ENCODE measurements around the gene CASP10.
"Not testable (repeated sequence)": the region's sequence is repeated elsewhere in the genome, so short reads cannot be mapped to it uniquely, and the experiment has no call there.

The CASP10 gene

GRCh38 chr2:201156640-201157039 lies 26.3 kb upstream of the CASP10 start:
- DNase-seq: no peak

- no peak for DNase-seq
Measured at GRCh38 chr2:201157694-201158093, 25.2 kb upstream of the CASP10 start.

- DNase-seq: no peak
Measured at GRCh38 chr2:201158111-201158929, 24.6 kb upstream of the CASP10 start.

- no peak for DNase-seq
Measured at GRCh38 chr2:201164166-201164565, 18.8 kb upstream of the CASP10 start.

- no peak for DNase-seq
Measured at GRCh38 chr2:201167546-201167945, 15.4 kb upstream of the CASP10 start.

GRCh38 chr2:201168496-201168895 lies 14.4 kb upstream of the CASP10 start:
- not testable (repeated sequence) for DNase-seq

GRCh38 chr2:201171259-201171814 lies 11.6 kb upstream of the CASP10 start:
- DNase-seq: no peak

- no peak for DNase-seq
Measured at GRCh38 chr2:201172279-201172678, 10.7 kb upstream of the CASP10 start.

- no peak for DNase-seq
Measured at GRCh38 chr2:201174687-201175086, 8.3 kb upstream of the CASP10 start.

- DNase-seq: no peak
Measured at GRCh38 chr2:201176081-201176481, 6.9 kb upstream of the CASP10 start.

GRCh38 chr2:201180010-201180409 lies 2.9 kb upstream of the CASP10 start:
- DNase-seq: no peak

GRCh38 chr2:201183365-201183727 lies 405 bp downstream of the CASP10 start:
- no peak for DNase-seq

GRCh38 chr2:201183835-201184234 lies 894 bp downstream of the CASP10 start:
- DNase-seq: not testable (repeated sequence)

GRCh38 chr2:201184248-201184647 lies 1.3 kb downstream of the CASP10 start:
- not testable (repeated sequence) for DNase-seq

GRCh38 chr2:201185863-201186262 lies 2.9 kb downstream of the CASP10 start:
- DNase-seq: no peak

- no peak for DNase-seq
Measured at GRCh38 chr2:201186982-201187381, 4.0 kb downstream of the CASP10 start.

- DNase-seq: no peak
Measured at GRCh38 chr2:201188449-201188848, 5.5 kb downstream of the CASP10 start.

GRCh38 chr2:201191132-201191875 lies 8.4 kb downstream of the CASP10 start:
- no peak for DNase-seq

- DNase-seq: no peak
Measured at GRCh38 chr2:201194097-201194496, 11.2 kb downstream of the CASP10 start.

GRCh38 chr2:201195331-201195730 lies 12.4 kb downstream of the CASP10 start:
- DNase-seq: no peak

GRCh38 chr2:201196003-201196402 lies 13.1 kb downstream of the CASP10 start:
- DNase-seq: no peak

GRCh38 chr2:201196803-201197202 lies 13.9 kb downstream of the CASP10 start:
- DNase-seq: no peak

- no peak for DNase-seq
Measured at GRCh38 chr2:201197781-201198180, 14.8 kb downstream of the CASP10 start.

- DNase-seq: no peak
Measured at GRCh38 chr2:201199847-201200246, 16.9 kb downstream of the CASP10 start.
